ENCODE results near the gene PALB2. TPM values are rescaled to one million over a fixed set of nuclear protein-coding genes. Genes with fewer than 3 reads are reported as not detected.

Gene PALB2
- total and polyA plus RNA-seq, 2 of the 13 experiments (the other 11 are each of a cell fraction or from before 2014, with no cell fraction given), result 12.1 to 40.9 TPM

DNA sequence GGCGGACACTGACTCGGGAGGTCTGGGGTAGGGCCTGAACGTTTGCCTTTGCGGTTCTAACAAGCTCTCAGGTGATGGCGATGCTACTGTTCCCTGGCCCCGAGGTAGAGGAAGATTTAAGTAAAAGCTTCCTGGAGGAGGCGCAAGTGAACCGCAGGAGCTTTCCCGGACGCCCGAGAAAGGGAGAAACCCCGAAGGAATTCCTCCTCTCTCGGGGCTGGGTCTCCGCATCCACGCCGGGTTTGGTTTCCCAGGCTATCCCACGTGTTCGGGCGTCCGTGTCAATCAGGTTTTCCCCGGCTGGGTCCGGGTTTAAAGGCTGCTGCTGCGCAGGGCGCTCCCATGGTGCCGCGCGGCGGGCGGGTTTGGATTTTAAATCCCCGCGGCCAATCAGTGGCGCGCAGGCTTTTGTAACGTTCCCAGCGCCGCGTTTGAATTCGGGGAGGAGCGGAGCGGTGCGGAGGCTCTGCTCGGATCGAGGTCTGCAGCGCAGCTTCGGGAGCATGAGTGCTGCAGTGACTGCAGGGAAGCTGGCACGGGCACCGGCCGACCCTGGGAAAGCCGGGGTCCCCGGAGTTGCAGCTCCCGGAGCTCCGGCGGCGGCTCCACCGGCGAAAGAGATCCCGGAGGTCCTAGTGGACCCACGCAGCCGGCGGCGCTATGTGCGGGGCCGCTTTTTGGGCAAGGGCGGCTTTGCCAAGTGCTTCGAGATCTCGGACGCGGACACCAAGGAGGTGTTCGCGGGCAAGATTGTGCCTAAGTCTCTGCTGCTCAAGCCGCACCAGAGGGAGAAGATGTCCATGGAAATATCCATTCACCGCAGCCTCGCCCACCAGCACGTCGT, 37.5 kb upstream of the PALB2 start, which contains the start of gene PLK1 (continued):
- TF ChIP-seq, protein P1, sequence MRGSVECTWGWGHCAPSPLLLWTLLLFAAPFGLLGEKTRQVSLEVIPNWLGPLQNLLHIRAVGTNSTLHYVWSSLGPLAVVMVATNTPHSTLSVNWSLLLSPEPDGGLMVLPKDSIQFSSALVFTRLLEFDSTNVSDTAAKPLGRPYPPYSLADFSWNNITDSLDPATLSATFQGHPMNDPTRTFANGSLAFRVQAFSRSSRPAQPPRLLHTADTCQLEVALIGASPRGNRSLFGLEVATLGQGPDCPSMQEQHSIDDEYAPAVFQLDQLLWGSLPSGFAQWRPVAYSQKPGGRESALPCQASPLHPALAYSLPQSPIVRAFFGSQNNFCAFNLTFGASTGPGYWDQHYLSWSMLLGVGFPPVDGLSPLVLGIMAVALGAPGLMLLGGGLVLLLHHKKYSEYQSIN (CRISPR knock-in tag; IDR thresholded peaks at IDR 0.05; ENCODE audit: borderline replicate concordance), result no peak
- TF ChIP-seq MED8 (CRISPR knock-in tag; IDR thresholded peaks at IDR 0.05; ENCODE audit: insufficient replicate concordance), result peak; percentile 42
- peak; percentile 51 for TF ChIP-seq ZNF83 (CRISPR knock-in tag; IDR thresholded peaks at IDR 0.05; ENCODE audit: borderline replicate concordance)
- peak; percentile 37; the same call in 1 of the 2 replicates for TF ChIP-seq ZC3H4 (CRISPR knock-in tag; IDR thresholded peaks at IDR 0.05; ENCODE audit: borderline replicate concordance)
- TF ChIP-seq SIN3A (IDR thresholded peaks at IDR 0.05; ENCODE audit: borderline replicate concordance, low read depth, low read length), result peak; percentile 100
- TF ChIP-seq ATF7 (IDR thresholded peaks at IDR 0.05), result no peak
- TF ChIP-seq ATF7 (CRISPR knock-in tag; IDR thresholded peaks at IDR 0.05), result 0 out of 2 replicates have a peak, but pooled peaks have one; percentile 13
- TF ChIP-seq ZNF496 (CRISPR knock-in tag; IDR thresholded peaks at IDR 0.05; ENCODE audit: insufficient replicate concordance), result peak; percentile 97
- no peak for TF ChIP-seq ZKSCAN1 (IDR thresholded peaks at IDR 0.05; ENCODE audit: low read length)
- TF ChIP-seq ZNF891 (CRISPR knock-in tag; IDR thresholded peaks at IDR 0.05), result peak; percentile 67; the same call in 1 of the 2 replicates
- peak; percentile 80; the same call in 1 of the 2 replicates for TF ChIP-seq MIXL1 (CRISPR knock-in tag; IDR thresholded peaks at IDR 0.05)
- TF ChIP-seq, protein P2, sequence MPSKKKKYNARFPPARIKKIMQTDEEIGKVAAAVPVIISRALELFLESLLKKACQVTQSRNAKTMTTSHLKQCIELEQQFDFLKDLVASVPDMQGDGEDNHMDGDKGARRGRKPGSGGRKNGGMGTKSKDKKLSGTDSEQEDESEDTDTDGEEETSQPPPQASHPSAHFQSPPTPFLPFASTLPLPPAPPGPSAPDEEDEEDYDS (CRISPR knock-in tag; IDR thresholded peaks at IDR 0.05), result peak; percentile 93
- TF ChIP-seq ZNF121 (CRISPR knock-in tag; IDR thresholded peaks at IDR 0.05), result no peak
- TF ChIP-seq, protein P3, sequence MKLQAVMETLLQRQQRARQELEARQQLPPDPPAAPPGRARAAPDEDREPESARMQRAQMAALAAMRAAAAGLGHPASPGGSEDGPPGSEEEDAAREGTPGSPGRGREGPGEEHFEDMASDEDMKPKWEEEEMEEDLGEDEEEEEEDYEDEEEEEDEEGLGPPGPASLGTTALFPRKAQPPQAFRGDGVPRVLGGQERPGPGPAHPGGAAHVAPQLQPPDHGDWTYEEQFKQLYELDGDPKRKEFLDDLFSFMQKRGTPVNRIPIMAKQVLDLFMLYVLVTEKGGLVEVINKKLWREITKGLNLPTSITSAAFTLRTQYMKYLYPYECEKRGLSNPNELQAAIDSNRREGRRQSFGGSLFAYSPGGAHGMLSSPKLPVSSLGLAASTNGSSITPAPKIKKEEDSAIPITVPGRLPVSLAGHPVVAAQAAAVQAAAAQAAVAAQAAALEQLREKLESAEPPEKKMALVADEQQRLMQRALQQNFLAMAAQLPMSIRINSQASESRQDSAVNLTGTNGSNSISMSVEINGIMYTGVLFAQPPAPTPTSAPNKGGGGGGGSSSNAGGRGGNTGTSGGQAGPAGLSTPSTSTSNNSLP (IDR thresholded peaks at IDR 0.05; ENCODE audit: low read depth, low read length), result 0 out of 2 replicates have a peak, but pooled peaks have one; percentile 11
- no peak for TF ChIP-seq ZNF7 (CRISPR knock-in tag; IDR thresholded peaks at IDR 0.05)
- TF ChIP-seq, protein P4, sequence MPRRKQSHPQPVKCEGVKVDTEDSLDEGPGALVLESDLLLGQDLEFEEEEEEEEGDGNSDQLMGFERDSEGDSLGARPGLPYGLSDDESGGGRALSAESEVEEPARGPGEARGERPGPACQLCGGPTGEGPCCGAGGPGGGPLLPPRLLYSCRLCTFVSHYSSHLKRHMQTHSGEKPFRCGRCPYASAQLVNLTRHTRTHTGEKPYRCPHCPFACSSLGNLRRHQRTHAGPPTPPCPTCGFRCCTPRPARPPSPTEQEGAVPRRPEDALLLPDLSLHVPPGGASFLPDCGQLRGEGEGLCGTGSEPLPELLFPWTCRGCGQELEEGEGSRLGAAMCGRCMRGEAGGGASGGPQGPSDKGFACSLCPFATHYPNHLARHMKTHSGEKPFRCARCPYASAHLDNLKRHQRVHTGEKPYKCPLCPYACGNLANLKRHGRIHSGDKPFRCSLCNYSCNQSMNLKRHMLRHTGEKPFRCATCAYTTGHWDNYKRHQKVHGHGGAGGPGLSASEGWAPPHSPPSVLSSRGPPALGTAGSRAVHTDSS (CRISPR knock-in tag; conservative IDR thresholded peaks at IDR 0.05), result 0 out of 2 replicates have a peak, but pooled peaks have one; percentile 45
- TF ChIP-seq RFX5 (IDR thresholded peaks at IDR 0.05; ENCODE audit: low read depth, low read length), result no peak
- TF ChIP-seq, protein P5, sequence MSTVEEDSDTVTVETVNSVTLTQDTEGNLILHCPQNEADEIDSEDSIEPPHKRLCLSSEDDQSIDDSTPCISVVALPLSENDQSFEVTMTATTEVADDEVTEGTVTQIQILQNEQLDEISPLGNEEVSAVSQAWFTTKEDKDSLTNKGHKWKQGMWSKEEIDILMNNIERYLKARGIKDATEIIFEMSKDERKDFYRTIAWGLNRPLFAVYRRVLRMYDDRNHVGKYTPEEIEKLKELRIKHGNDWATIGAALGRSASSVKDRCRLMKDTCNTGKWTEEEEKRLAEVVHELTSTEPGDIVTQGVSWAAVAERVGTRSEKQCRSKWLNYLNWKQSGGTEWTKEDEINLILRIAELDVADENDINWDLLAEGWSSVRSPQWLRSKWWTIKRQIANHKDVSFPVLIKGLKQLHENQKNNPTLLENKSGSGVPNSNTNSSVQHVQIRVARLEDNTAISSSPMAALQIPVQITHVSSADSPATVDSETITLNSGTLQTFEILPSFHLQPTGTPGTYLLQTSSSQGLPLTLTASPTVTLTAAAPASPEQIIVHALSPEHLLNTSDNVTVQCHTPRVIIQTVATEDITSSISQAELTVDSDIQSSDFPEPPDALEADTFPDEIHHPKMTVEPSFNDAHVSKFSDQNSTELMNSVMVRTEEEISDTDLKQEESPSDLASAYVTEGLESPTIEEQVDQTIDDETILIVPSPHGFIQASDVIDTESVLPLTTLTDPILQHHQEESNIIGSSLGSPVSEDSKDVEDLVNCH (CRISPR knock-in tag; IDR thresholded peaks at IDR 0.05), result 0 out of 2 replicates have a peak, but pooled peaks have one; percentile 74
- TF ChIP-seq FOXJ3 (CRISPR knock-in tag; IDR thresholded peaks at IDR 0.05; ENCODE audit: borderline replicate concordance), result 0 out of 2 replicates have a peak, but pooled peaks have one; percentile 40
- peak; percentile 53; the same call in 1 of the 2 replicates for TF ChIP-seq ZNF607 (CRISPR knock-in tag; IDR thresholded peaks at IDR 0.05; ENCODE audit: borderline replicate concordance)

All from HepG2 (cell line).